NAMALWA (cell line): Measurements from ENCODE around the gene NEURL1.
A peak's percentile ranks its signal among the peaks of the same experiment; 100 is the strongest.
"Not testable (repeated sequence)": the region's sequence is repeated elsewhere in the genome, so short reads cannot be mapped to it uniquely, and the experiment has no call there.

ENCODE experiments used
- DNase-seq: peaks from one replicate; pipeline ENCODE4 v3.0.0-alpha.2; 2015; ENCODE audit warnings: low spot score

The NEURL1 gene

GRCh38 chr10:103463499-103463898 lies 30.0 kb upstream of the NEURL1 start:
- DNase-seq, result no peak

GRCh38 chr10:103465411-103466179 lies 27.9 kb upstream of the NEURL1 start:
- no peak for DNase-seq

- DNase-seq, result no peak
Measured at GRCh38 chr10:103466734-103467133, 26.8 kb upstream of the NEURL1 start.

GRCh38 chr10:103467406-103467805 lies 26.1 kb upstream of the NEURL1 start:
- no peak for DNase-seq

- DNase-seq, result no peak
Measured at GRCh38 chr10:103469201-103469600, 24.3 kb upstream of the NEURL1 start.

- peak; percentile 70 for DNase-seq
Measured at GRCh38 chr10:103470761-103471653, 22.5 kb upstream of the NEURL1 start.

GRCh38 chr10:103472005-103472404 lies 21.5 kb upstream of the NEURL1 start:
- no peak for DNase-seq

GRCh38 chr10:103473261-103473671 lies 20.2 kb upstream of the NEURL1 start:
- DNase-seq, result no peak

- DNase-seq, result no peak
Measured at GRCh38 chr10:103474077-103474476, 19.4 kb upstream of the NEURL1 start.

GRCh38 chr10:103475437-103475836 lies 18.1 kb upstream of the NEURL1 start:
- no peak for DNase-seq

- DNase-seq, result no peak
Measured at GRCh38 chr10:103476046-103476768, 17.3 kb upstream of the NEURL1 start.

- DNase-seq, result no peak
Measured at GRCh38 chr10:103478671-103479070, 14.8 kb upstream of the NEURL1 start.

- no peak for DNase-seq
Measured at GRCh38 chr10:103479135-103479534, 14.4 kb upstream of the NEURL1 start, which contains the start of gene CALHM3. CALHM3 (minus strand) TSS chr10:103479240; CDS start chr10:103479032, 208 bp downstream.

- DNase-seq, result no peak
Measured at GRCh38 chr10:103480521-103480920, 13.0 kb upstream of the NEURL1 start.

- peak; percentile 88 for DNase-seq
Measured at GRCh38 chr10:103481974-103482531, 11.5 kb upstream of the NEURL1 start.

GRCh38 chr10:103486635-103487409 lies 6.7 kb upstream of the NEURL1 start:
- not testable (repeated sequence) for DNase-seq

GRCh38 chr10:103487410-103487708 lies 6.1 kb upstream of the NEURL1 start:
- no peak for DNase-seq

- no peak for DNase-seq
Measured at GRCh38 chr10:103490986-103491314, 2.6 kb upstream of the NEURL1 start.

GRCh38 chr10:103491729-103492364 lies 1.7 kb upstream of the NEURL1 start:
- DNase-seq, result no peak

GRCh38 chr10:103492655-103493261 lies 747 bp upstream of the NEURL1 start:
- DNase-seq, result no peak
